ENCODE data around the gene PPP1R3E.

PPP1R3E gene

GRCh38 chr14:23299986-23300686 lies 2.5 kb downstream of the PPP1R3E start:
- H3K36me3 ChIP-seq (replicated peaks; ENCODE audit: low read depth, low read length): peaks cover 28% of the 10 kb centered on the region
- H3K9ac ChIP-seq (ENCODE audit: low read length): peak overlapping the region; percentile 84
- no peaks in the 10 kb centered on the region for H4K20me1 ChIP-seq (ENCODE audit: insufficient read depth, low read length)
- no peak overlapping the region for H2AFZ ChIP-seq (ENCODE audit: low read depth, low read length)
- peak overlapping the region; percentile 94 for H3K4me3 ChIP-seq (ENCODE audit: low read length)
- TF ChIP-seq EZH2phosphoT487 (IDR thresholded peaks at IDR 0.05; ENCODE audit: low read depth) (no peak), CTCF (IDR thresholded peaks at IDR 0.05; ENCODE audit: low read depth, low read length) (no peak)
- H3K79me2 ChIP-seq (ENCODE audit: low read length): peaks cover 12% of the 10 kb centered on the region
- H3K4me2 ChIP-seq (ENCODE audit: low read length): peak overlapping the region; percentile 96
- H3K27me3 ChIP-seq (ENCODE audit: low read depth, low read length): no peaks in the 10 kb centered on the region
- no peak overlapping the region for H3K27ac ChIP-seq (ENCODE audit: low read length)
- H3K9me3 ChIP-seq (ENCODE audit: insufficient read depth, low read length): no peaks in the 10 kb centered on the region
- peaks cover 28% of the 10 kb centered on the region for H3K4me1 ChIP-seq (ENCODE audit: low read length)

DNA sequence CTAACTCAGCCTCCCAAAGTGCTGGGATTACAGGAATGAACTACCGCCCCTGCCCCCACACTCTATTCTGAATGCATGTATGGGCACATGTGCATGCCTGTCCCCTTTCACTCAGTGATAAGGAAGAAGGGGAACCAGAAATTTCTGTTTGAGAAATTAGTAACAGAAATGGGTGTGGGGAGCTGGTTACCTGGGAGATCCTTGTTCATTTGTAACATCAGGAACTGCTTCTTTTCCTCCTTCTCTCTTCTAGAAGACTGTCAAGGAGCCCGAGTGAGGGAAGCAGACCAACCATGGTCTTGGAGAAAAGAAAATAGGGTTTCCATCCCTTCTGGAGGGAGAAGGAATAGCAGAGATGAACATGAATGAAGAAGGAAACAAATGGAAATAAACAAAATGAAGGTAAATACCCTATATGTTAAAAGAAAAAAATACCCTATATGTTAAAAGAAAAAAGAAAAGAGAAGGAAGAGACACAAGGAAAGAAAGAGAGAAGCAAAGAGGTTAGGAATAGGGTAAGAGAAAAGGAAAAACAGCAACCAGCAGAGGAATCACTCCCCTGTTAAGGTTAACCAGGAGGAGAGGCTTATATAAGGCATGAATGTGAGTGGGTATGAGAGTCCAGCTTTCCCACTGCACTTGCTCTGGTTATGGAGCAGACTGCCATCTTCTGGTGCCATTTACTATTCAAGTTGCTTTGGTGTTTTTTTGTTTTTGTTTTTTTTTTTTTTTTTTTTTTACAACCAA lies 3.3 kb downstream of the PPP1R3E start:
- peak overlapping the region; percentile 96 for H3K4me2 ChIP-seq (ENCODE audit: low read length)
- H3K9ac ChIP-seq (ENCODE audit: low read length): no peak overlapping the region
- H3K36me3 ChIP-seq (replicated peaks; ENCODE audit: low read depth, low read length): peaks cover 28% of the 10 kb centered on the region
- no peaks in the 10 kb centered on the region for H3K27me3 ChIP-seq (ENCODE audit: low read depth, low read length)
- H3K9me3 ChIP-seq (ENCODE audit: insufficient read depth, low read length): no peaks in the 10 kb centered on the region
- no peak overlapping the region for H2AFZ ChIP-seq (ENCODE audit: low read depth, low read length)
- TF ChIP-seq EZH2phosphoT487 (IDR thresholded peaks at IDR 0.05; ENCODE audit: low read depth) (no peak), CTCF (IDR thresholded peaks at IDR 0.05; ENCODE audit: low read depth, low read length) (peak; percentile 30)
- H3K4me1 ChIP-seq (ENCODE audit: low read length): peaks cover 35% of the 10 kb centered on the region
- H4K20me1 ChIP-seq (ENCODE audit: insufficient read depth, low read length): no peaks in the 10 kb centered on the region
- peak overlapping the region; percentile 24 for H3K27ac ChIP-seq (ENCODE audit: low read length)
- H3K4me3 ChIP-seq (ENCODE audit: low read length): peak overlapping the region; percentile 51
- peaks cover 12% of the 10 kb centered on the region for H3K79me2 ChIP-seq (ENCODE audit: low read length)

- TF ChIP-seq CTCF (IDR thresholded peaks at IDR 0.05; ENCODE audit: low read depth, low read length) (no peak), EZH2phosphoT487 (IDR thresholded peaks at IDR 0.05; ENCODE audit: low read depth) (no peak)
Observed at GRCh38 chr14:23297611-23298277, 4.9 kb downstream of the PPP1R3E start.

GRCh38 chr14:23297096-23297495 lies 5.6 kb downstream of the PPP1R3E start:
- no peak for TF ChIP-seq CTCF (IDR thresholded peaks at IDR 0.05; ENCODE audit: low read depth, low read length)
- no peak for TF ChIP-seq EZH2phosphoT487 (IDR thresholded peaks at IDR 0.05; ENCODE audit: low read depth)
- peaks cover 33% of the 10 kb centered on the region for H3K4me1 ChIP-seq (ENCODE audit: low read length)
- no peaks in the 10 kb centered on the region for H3K9me3 ChIP-seq (ENCODE audit: insufficient read depth, low read length)
- peaks cover 12% of the 10 kb centered on the region for H3K79me2 ChIP-seq (ENCODE audit: low read length)
- H3K4me2 ChIP-seq (ENCODE audit: low read length): no peak overlapping the region
- H3K36me3 ChIP-seq (replicated peaks; ENCODE audit: low read depth, low read length): peaks cover 28% of the 10 kb centered on the region
- H3K9ac ChIP-seq (ENCODE audit: low read length): no peak overlapping the region
- no peak overlapping the region for H2AFZ ChIP-seq (ENCODE audit: low read depth, low read length)
- no peaks in the 10 kb centered on the region for H3K27me3 ChIP-seq (ENCODE audit: low read depth, low read length)
- H4K20me1 ChIP-seq (ENCODE audit: insufficient read depth, low read length): no peaks in the 10 kb centered on the region
- no peak overlapping the region for H3K4me3 ChIP-seq (ENCODE audit: low read length)
- no peak overlapping the region for H3K27ac ChIP-seq (ENCODE audit: low read length)

More at GRCh38 chr14:23297611-23298277, 4.9 kb downstream of the PPP1R3E start:
- Histone ChIP-seq H4K20me1 (ENCODE audit: insufficient read depth, low read length) (no peaks in the 10 kb centered on the region), H3K27me3 (ENCODE audit: low read depth, low read length) (no peaks in the 10 kb centered on the region), H3K27ac (ENCODE audit: low read length) (no peak overlapping the region), H3K36me3 (replicated peaks; ENCODE audit: low read depth, low read length) (peaks cover 28% of the 10 kb centered on the region), H2AFZ (ENCODE audit: low read depth, low read length) (no peak overlapping the region), H3K4me1 (ENCODE audit: low read length) (peaks cover 33% of the 10 kb centered on the region), H3K9me3 (ENCODE audit: insufficient read depth, low read length) (no peaks in the 10 kb centered on the region), H3K4me3 (ENCODE audit: low read length) (no peak overlapping the region), H3K4me2 (ENCODE audit: low read length) (no peak overlapping the region), H3K79me2 (ENCODE audit: low read length) (peaks cover 12% of the 10 kb centered on the region), H3K9ac (ENCODE audit: low read length) (no peak overlapping the region)
